ENCODE results near the gene CNTROB. TPM values are rescaled to one million over a fixed set of nuclear protein-coding genes. Genes with fewer than 3 reads are reported as not detected.

The CNTROB gene
- total and polyA plus RNA-seq, 10 of the 15 experiments (the other 5 are each of a cell fraction or from before 2014, with no cell fraction given) = 2.0 to 36.2 (median 28.2) TPM

DNA sequence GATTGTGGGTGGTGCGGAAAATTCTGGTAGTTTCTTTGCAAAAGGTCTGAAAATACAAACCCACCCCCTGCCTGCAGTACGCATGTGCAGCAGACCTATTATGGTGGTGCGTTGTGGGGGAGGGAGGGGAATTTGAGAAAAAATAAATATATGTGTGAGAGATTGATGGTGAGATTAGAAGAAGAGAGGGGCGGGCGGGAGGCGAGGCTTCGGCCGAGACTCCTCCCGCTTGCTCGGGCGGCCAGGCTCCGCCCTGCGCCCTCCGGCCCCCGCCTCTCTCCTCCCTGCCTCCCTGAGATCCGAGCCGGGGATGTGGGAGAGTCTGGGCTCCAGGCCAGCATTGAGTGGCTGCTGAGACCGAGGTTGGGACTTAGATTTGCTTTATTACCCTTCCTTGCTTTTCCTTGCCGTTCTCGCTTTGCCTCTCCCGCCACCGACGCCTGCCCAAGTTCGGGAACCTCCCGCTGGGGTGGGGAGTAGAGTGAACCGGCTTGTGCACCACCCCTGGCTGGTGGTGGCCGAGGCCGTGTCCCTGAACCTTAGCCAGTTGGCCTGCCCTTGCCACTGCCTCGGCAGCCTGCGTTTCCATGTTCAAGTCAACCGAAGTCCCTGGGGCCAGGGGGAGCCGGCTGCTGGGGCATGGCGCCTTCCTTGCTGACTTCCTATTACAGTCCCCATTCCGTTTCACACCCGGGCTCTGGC lies 44.4 kb upstream of the CNTROB start:
- no TSS peak for BruUV-seq (replicated peaks)
- peaks cover 45% of the 10 kb centered on the region for H3K79me2 ChIP-seq (ENCODE audit: control insufficient read depth, insufficient read depth, low read length)
- peak; percentile 72 for FAIRE-seq
- TF ChIP-seq MTA3 (IDR thresholded peaks at IDR 0.05; ENCODE audit: borderline replicate concordance, low read length) (no peak), CHD4 (IDR thresholded peaks at IDR 0.05) (no peak), HDAC6 (IDR thresholded peaks at IDR 0.05; ENCODE audit: unreplicated experiment) (no peak), LARP7 (IDR thresholded peaks at IDR 0.05) (no peak), CBX3 (IDR thresholded peaks at IDR 0.05; ENCODE audit: borderline replicate concordance, low read depth) (no peak), CEBPZ (IDR thresholded peaks at IDR 0.05; ENCODE audit: low read depth, low read length) (no peak), HDAC2 (IDR thresholded peaks at IDR 0.05) (no peak), SP1 (IDR thresholded peaks at IDR 0.05; ENCODE audit: low read depth, low read length) (no peak), SMARCA5 (IDR thresholded peaks at IDR 0.05) (peak; percentile 22; the same call in 1 of the 2 replicates), MYB (IDR thresholded peaks at IDR 0.05; ENCODE audit: borderline replicate concordance, low read depth, low read length) (no peak), SMAD5 (IDR thresholded peaks at IDR 0.05; ENCODE audit: low read depth) (no peak), CREM (IDR thresholded peaks at IDR 0.05; ENCODE audit: low read depth) (no peak), ESRRA (IDR thresholded peaks at IDR 0.05; ENCODE audit: low read length) (no peak), BRCA1 (IDR thresholded peaks at IDR 0.05; ENCODE audit: low read depth, low read length) (no peak), SREBF2 (IDR thresholded peaks at IDR 0.05; ENCODE audit: low read length) (no peak)
- TF ChIP-seq, protein P1, sequence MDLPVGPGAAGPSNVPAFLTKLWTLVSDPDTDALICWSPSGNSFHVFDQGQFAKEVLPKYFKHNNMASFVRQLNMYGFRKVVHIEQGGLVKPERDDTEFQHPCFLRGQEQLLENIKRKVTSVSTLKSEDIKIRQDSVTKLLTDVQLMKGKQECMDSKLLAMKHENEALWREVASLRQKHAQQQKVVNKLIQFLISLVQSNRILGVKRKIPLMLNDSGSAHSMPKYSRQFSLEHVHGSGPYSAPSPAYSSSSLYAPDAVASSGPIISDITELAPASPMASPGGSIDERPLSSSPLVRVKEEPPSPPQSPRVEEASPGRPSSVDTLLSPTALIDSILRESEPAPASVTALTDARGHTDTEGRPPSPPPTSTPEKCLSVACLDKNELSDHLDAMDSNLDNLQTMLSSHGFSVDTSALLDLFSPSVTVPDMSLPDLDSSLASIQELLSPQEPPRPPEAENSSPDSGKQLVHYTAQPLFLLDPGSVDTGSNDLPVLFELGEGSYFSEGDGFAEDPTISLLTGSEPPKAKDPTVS (IDR thresholded peaks at IDR 0.05; ENCODE audit: low read depth, low read length) = peak; percentile 98
- TF ChIP-seq, protein P2, sequence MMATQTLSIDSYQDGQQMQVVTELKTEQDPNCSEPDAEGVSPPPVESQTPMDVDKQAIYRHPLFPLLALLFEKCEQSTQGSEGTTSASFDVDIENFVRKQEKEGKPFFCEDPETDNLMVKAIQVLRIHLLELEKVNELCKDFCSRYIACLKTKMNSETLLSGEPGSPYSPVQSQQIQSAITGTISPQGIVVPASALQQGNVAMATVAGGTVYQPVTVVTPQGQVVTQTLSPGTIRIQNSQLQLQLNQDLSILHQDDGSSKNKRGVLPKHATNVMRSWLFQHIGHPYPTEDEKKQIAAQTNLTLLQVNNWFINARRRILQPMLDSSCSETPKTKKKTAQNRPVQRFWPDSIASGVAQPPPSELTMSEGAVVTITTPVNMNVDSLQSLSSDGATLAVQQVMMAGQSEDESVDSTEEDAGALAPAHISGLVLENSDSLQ (IDR thresholded peaks at IDR 0.05) = peak; percentile 46; the same call in 1 of the 2 replicates
- TF ChIP-seq, protein P3, sequence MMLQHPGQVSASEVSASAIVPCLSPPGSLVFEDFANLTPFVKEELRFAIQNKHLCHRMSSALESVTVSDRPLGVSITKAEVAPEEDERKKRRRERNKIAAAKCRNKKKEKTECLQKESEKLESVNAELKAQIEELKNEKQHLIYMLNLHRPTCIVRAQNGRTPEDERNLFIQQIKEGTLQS (IDR thresholded peaks at IDR 0.05; ENCODE audit: borderline replicate concordance, extremely low read depth, low read depth, low read length) = no peak
- TF ChIP-seq, protein P4, sequence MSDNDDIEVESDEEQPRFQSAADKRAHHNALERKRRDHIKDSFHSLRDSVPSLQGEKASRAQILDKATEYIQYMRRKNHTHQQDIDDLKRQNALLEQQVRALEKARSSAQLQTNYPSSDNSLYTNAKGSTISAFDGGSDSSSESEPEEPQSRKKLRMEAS (IDR thresholded peaks at IDR 0.05; ENCODE audit: low read depth, low read length) = no peak

More for the DNA sequence above, 44.4 kb upstream of the CNTROB start:
- ATAC-seq (peak; percentile 82), DNase-seq (ENCODE audit: low read depth, low spot score) (peak; percentile 75)
- Histone ChIP-seq H3K4me3 (peak overlapping the region; percentile 88), H3K9me3 (replicated peaks; ENCODE audit: control insufficient read depth, insufficient read depth, low read length) (no peaks in the 10 kb centered on the region), H3K4me1 (ENCODE audit: control insufficient read depth, insufficient read depth, low read length) (peaks cover 6% of the 10 kb centered on the region), H2AFZ (ENCODE audit: control insufficient read depth, low read depth, low read length) (peak overlapping the region; percentile 76), H4K20me1 (ENCODE audit: control insufficient read depth, insufficient read depth) (no peaks in the 10 kb centered on the region), H3K9ac (ENCODE audit: control insufficient read depth, insufficient read depth, low read length) (peak overlapping the region; percentile 87), H3K27ac (ENCODE audit: control insufficient read depth, insufficient read depth) (peak overlapping the region; percentile 91), H3K4me2 (ENCODE audit: control insufficient read depth, insufficient read depth) (peak overlapping the region; percentile 96), H3K27me3 (replicated peaks in 1 of 2; ENCODE audit: control insufficient read depth in 2 of 2, insufficient read depth in 2 of 2, low read length in 1 of 2) (no peaks in the 10 kb centered on the region), H3K36me3 (ENCODE audit: control insufficient read depth in 2 of 2, insufficient read depth in 2 of 2, low read length in 1 of 2) (peaks cover 7 to 8% of the 10 kb centered on the region in 2 experiments; a peak in 3 of 4 replicates)
- RAD21 ChIA-PET (ENCODE audit: unreplicated experiment) = no interaction called here
- CTCF ChIA-PET = interaction anchor here (1.5 kb wide), 2 partner anchors 17 to 24 kb away, joined by 3 read pairs; no protein-coding TSS in a partner anchor
- POLR2A ChIA-PET = no interaction called here
- SMC1A ChIA-PET (ENCODE audit: uncharacterized antibody, unreplicated experiment) = no interaction called here
- in situ Hi-C loops (cut with MboI) (no loop called here), intact Hi-C loops (cut with micrococcal nuclease; ENCODE audit: unreplicated experiment) (no loop called here)
- under 1% methylated on average over 23 of the region's 35 CpGs for WGBS (ENCODE audit: insufficient coverage, insufficient replicate concordance, low lambda C conversion rate, missing lambda C conversion rate)
